Measurements from ENCODE around the gene RHOT2. TPM values are rescaled to one million over a fixed set of nuclear protein-coding genes. Genes with fewer than 3 reads are reported as not detected.

Gene RHOT2
- total RNA-seq, 4 donors from 2014 or later: 29.1 to 99.7 (median 71.7) TPM

DNA sequence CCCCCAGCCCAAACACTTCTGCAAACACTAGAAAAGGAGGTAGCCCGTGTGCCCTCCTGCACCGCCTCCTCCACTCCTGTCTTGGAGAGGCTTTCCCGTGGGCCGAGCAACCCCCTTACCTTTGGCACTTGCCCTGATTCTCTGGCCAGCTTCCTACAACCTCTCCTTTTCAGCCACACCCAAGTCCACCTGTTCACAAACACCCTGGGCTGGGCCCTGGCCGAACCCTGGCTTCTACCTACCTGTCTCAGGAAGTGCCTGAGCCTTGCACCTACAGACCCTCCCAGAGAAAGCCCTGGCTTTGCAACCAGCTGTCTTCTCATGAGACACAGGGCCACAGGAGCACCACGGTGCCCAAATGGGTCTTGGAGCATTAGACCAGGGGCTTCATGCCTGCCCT, 51.0 kb downstream of the RHOT2 start:
- TF ChIP-seq POLR2A (IDR thresholded peaks at IDR 0.05): no peak
- TF ChIP-seq, protein P1, sequence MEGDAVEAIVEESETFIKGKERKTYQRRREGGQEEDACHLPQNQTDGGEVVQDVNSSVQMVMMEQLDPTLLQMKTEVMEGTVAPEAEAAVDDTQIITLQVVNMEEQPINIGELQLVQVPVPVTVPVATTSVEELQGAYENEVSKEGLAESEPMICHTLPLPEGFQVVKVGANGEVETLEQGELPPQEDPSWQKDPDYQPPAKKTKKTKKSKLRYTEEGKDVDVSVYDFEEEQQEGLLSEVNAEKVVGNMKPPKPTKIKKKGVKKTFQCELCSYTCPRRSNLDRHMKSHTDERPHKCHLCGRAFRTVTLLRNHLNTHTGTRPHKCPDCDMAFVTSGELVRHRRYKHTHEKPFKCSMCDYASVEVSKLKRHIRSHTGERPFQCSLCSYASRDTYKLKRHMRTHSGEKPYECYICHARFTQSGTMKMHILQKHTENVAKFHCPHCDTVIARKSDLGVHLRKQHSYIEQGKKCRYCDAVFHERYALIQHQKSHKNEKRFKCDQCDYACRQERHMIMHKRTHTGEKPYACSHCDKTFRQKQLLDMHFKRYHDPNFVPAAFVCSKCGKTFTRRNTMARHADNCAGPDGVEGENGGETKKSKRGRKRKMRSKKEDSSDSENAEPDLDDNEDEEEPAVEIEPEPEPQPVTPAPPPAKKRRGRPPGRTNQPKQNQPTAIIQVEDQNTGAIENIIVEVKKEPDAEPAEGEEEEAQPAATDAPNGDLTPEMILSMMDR (IDR thresholded peaks at IDR 0.05): no peak
- intact Hi-C loops (cut with DNase I; ENCODE audit: low total_unique reads): no loop called here
- Histone ChIP-seq H3K36me3 (no peaks in the 10 kb centered on the region), H3K4me1 (peaks cover 5 to 29% of the 10 kb centered on the region in 2 donors), H3K27ac (no peak overlapping the region), H3K27me3 (no peaks in the 10 kb centered on the region), H3K9me3 (no peaks in the 10 kb centered on the region), H3K4me3 (no peak overlapping the region)
- no peak for DNase-seq

- no peak for TF ChIP-seq POLR2A (IDR thresholded peaks at IDR 0.05)
- TF ChIP-seq, protein P1 (IDR thresholded peaks at IDR 0.05): no peak
- no peaks in the 10 kb centered on the region for H3K27me3 ChIP-seq
- no peaks in the 10 kb centered on the region for H3K9me3 ChIP-seq
- peak overlapping the region; percentile 79 to 84 for H3K27ac ChIP-seq
- intact Hi-C loops (cut with DNase I; ENCODE audit: low total_unique reads): no loop called here
- peaks cover 5 to 29% of the 10 kb centered on the region in 2 donors for H3K4me1 ChIP-seq
- peak overlapping the region; percentile 64 to 79 for H3K4me3 ChIP-seq
- no peak for DNase-seq
- no peaks in the 10 kb centered on the region for H3K36me3 ChIP-seq
Measured at GRCh38 chr16:719815-720446, 52.0 kb downstream of the RHOT2 start.

- peak; percentile 51 to 58 for DNase-seq
- intact Hi-C loops (cut with DNase I; ENCODE audit: low total_unique reads): no loop called here
- Histone ChIP-seq H3K36me3 (no peaks in the 10 kb centered on the region), H3K9me3 (no peaks in the 10 kb centered on the region), H3K27ac (peak overlapping the region; percentile 79 to 84), H3K27me3 (no peaks in the 10 kb centered on the region), H3K4me3 (peak overlapping the region; percentile 64 to 79), H3K4me1 (peaks cover 5 to 26% of the 10 kb centered on the region in 2 donors)
- TF ChIP-seq, protein P1 (IDR thresholded peaks at IDR 0.05): no peak
- no peak for TF ChIP-seq POLR2A (IDR thresholded peaks at IDR 0.05)
Measured at GRCh38 chr16:720447-720989, 52.6 kb downstream of the RHOT2 start.

DNA sequence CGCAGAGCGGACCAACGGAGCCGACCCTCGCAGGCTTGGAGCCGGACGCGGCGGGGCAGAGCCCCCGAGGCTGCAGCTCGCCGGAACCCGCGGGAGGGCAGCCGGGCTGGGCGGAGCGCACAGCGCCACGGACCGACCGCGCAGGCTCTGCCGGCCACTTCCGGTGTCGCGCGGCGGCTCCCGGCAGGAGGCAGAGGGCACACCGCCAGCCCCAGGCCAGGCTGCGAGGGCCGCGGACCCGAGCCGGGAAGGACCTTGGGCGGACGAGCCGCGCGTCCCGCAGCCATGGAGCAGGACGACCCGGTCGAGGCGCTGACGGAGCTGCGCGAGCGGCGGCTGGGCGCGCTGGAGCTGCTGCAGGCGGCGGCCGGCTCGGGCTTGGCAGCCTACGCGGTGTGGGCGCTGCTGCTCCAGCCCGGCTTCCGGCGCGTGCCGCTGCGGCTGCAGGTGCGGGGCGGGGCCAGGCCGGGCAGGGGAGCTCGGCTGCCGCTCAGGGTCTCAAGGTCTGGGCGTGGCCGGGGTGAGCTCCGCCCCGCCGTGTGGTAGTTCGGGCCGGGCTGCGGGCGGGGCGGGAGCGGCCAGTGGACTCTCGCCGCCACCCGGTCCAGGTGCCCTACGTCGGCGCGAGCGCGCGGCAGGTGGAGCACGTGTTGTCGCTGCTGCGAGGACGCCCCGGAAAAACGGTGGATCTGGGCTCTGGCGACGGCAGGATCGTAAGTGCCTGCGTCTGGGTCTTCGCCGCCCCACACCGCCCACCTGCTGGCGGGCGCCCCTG, 53.2 kb downstream of the RHOT2 start, which contains the start of gene ANTKMT:
Gene ANTKMT (plus strand): TSS at position 157 of the 775 bp plus-strand sequence. CDS start 129 bp downstream, at position 286.
- Histone ChIP-seq H3K9me3 (no peaks in the 10 kb centered on the region), H3K4me3 (peak within 1 kb of the TSS; percentile 64 to 79), H3K4me1 (peaks cover 3 to 20% of the 10 kb centered on the region in 2 donors), H3K27ac (peak within 1 kb of the TSS; percentile 79 to 84), H3K36me3 (no peaks in the 10 kb centered on the region), H3K27me3 (peaks cover 0 to 3% of the 10 kb centered on the region in 2 donors)
- intact Hi-C loops (cut with DNase I; ENCODE audit: low total_unique reads): no loop called here
- peak; percentile 57 to 78 for DNase-seq
- TF ChIP-seq, protein P1 (IDR thresholded peaks at IDR 0.05): peak in 3 of 4 experiments; percentile 18 to 44 (median 27)
- peak; percentile 33 to 67 for TF ChIP-seq POLR2A (IDR thresholded peaks at IDR 0.05)

Data from uterus (tissue), 4 donors.